Breast epithelium (tissue), 3 donors: ENCODE results near the gene CYP24A1.

Experiments used
- POLR2A ChIP-seq: fragments of 450-650 bp; IDR thresholded peaks from one replicate; pipeline ENCODE4 v1.6.1; 2016; ENCODE audit warnings: antibody characterized with exemption, mild to moderate bottlenecking, moderate library complexity
- POLR2AphosphoS5 ChIP-seq, 3 donors: sonication (generic); formaldehyde crosslinking; IDR thresholded peaks; one replicate each; pipeline ENCODE4 v1.6.1; 2017; ENCODE audit warnings: antibody characterized with exemption in 3 of 3
- TF ChIP-seq, protein P1 (sequence below), 3 donors: fragments of 450-650 bp; IDR thresholded peaks; one replicate each; pipeline ENCODE4 v1.5.1; 2016 to 2017; ENCODE audit warnings: antibody characterized with exemption in 3 of 3, mild to moderate bottlenecking in 3 of 3, moderate library complexity in 3 of 3

DNA sequence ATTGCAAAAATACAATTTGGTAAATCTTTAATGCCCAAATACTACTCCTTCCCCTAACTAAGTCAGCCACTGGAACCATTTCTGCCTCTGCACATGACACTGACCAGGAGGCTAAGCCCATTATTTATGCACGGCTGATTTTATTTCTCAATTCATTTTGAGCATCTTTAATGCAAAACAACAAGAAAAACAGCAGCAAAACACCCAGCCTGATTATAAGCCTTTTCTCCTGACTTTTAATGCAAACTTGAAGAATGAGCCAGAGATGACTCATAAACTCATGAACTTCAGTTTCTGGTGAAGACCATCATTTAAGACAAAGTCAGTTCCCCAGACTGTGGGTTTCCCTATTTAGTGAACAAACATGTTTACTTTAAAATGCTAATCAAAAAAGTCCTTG, 51.6 kb downstream of the CYP24A1 start:
- TF ChIP-seq, protein P1, sequence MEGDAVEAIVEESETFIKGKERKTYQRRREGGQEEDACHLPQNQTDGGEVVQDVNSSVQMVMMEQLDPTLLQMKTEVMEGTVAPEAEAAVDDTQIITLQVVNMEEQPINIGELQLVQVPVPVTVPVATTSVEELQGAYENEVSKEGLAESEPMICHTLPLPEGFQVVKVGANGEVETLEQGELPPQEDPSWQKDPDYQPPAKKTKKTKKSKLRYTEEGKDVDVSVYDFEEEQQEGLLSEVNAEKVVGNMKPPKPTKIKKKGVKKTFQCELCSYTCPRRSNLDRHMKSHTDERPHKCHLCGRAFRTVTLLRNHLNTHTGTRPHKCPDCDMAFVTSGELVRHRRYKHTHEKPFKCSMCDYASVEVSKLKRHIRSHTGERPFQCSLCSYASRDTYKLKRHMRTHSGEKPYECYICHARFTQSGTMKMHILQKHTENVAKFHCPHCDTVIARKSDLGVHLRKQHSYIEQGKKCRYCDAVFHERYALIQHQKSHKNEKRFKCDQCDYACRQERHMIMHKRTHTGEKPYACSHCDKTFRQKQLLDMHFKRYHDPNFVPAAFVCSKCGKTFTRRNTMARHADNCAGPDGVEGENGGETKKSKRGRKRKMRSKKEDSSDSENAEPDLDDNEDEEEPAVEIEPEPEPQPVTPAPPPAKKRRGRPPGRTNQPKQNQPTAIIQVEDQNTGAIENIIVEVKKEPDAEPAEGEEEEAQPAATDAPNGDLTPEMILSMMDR (IDR thresholded peaks at IDR 0.05): no peak
- TF ChIP-seq POLR2AphosphoS5 (IDR thresholded peaks at IDR 0.05) (no peak), POLR2A (no peak)
